T-helper 2 cell treated with Interferon-gamma antibody and Interleukin-4, amounts not matched to agents 5 μg/mL and 100 μg/mL, for 36 hours (primary cell): Measurements from ENCODE around the gene KRT86.
"Not testable (repeated sequence)": the region's sequence is repeated elsewhere in the genome, so short reads cannot be mapped to it uniquely, and the experiment has no call there.

Experiments used
- DNase-seq: peaks from one replicate; pipeline ENCODE4 v3.0.0; 2021; ENCODE audit warnings: low spot score
- H3K27ac Mint-ChIP-seq: one replicate; pipeline ENCODE4 v1.8.0; 2021; ENCODE audit warnings: mild to moderate bottlenecking, mixed read lengths
- H3K27me3 Mint-ChIP-seq: one replicate; pipeline ENCODE4 v1.8.0; 2021; ENCODE audit warnings: low read depth, mixed read lengths
- H3K36me3 Mint-ChIP-seq: one replicate; pipeline ENCODE4 v1.8.0; 2021; ENCODE audit warnings: low read depth, mixed read lengths
- H3K4me1 Mint-ChIP-seq: one replicate; pipeline ENCODE4 v1.8.0; 2021; ENCODE audit warnings: low read depth, mixed read lengths
- H3K4me3 Mint-ChIP-seq: one replicate; pipeline ENCODE4 v1.8.0; 2022; ENCODE audit warnings: mild to moderate bottlenecking, moderate library complexity, mixed read lengths
- H3K9me3 Mint-ChIP-seq: one replicate; pipeline ENCODE4 v1.8.0; 2021; ENCODE audit warnings: mixed read lengths

Gene KRT86

DNA sequence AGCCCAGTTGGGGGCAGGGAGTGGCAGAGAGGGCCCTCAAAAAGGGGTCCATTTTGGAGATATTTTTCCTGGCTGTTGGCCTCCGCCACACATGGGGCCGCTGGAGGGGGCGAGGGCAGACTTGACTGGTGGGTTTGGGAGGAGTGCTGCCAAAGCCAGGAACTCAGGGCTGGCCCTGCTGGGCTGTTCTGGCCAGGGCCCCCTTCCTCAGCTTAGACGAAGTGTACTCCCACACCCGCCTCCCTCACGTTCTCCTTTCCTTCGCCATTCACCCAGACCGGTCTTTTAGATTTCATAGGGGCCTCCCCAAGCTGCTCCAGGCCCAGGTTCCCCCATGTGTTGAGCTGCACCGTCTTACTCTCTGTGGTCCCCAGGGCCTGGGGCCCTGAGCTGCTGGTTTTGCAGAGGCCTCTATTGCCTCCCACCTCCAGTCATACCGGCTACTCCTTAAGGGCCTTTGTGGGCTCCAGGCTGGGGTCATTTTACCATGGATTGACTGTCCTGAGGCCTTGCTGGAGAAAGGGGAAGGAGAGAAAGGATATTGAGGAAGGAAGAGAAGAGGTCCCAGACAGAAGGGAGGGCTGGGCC is 40.1 kb upstream of the KRT86 start:
- Mint-ChIP-seq H3K4me3 (no peak overlapping the region), H3K27ac (no peak overlapping the region), H3K4me1 (no peaks in the 10 kb centered on the region), H3K27me3 (peaks cover 52% of the 10 kb centered on the region), H3K36me3 (no peaks in the 10 kb centered on the region), H3K9me3 (no peaks in the 10 kb centered on the region)
- no peak for DNase-seq

DNA sequence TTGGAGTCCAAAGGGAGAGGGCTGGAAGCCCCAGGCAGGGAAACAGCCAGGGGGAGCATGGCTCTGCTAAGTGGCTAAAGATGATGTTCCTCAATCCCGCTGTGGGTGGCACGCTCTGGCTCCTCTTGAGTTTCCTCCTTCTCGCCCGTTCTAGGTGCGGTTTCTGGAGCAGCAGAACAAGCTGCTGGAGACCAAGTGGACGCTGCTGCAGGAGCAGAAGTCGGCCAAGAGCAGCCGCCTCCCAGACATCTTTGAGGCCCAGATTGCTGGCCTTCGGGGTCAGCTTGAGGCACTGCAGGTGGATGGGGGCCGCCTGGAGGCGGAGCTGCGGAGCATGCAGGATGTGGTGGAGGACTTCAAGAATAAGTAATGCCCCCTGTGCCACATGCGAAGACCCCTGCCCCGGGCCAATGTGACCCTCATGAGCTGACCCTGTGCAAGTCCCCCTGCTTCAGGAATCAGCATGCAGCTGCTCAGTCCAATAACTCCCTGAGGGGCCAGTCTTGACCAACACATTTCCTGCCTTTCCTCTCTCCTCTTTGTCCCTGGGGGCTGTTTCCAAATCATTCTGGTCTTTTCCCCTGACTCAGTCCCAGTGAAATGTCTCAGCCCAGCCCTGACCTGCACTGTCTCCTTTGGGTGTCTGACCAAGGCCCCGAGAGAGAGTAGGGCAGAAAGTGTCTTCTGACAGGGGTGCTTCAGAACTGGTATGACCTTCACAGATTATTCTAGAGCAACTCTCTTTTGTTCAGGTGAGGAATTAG is 39.3 kb upstream of the KRT86 start:
- Mint-ChIP-seq H3K36me3 (no peaks in the 10 kb centered on the region), H3K27ac (no peak overlapping the region), H3K4me1 (no peaks in the 10 kb centered on the region), H3K4me3 (no peak overlapping the region), H3K9me3 (no peaks in the 10 kb centered on the region), H3K27me3 (peaks cover 45% of the 10 kb centered on the region)
- no peak for DNase-seq

DNA sequence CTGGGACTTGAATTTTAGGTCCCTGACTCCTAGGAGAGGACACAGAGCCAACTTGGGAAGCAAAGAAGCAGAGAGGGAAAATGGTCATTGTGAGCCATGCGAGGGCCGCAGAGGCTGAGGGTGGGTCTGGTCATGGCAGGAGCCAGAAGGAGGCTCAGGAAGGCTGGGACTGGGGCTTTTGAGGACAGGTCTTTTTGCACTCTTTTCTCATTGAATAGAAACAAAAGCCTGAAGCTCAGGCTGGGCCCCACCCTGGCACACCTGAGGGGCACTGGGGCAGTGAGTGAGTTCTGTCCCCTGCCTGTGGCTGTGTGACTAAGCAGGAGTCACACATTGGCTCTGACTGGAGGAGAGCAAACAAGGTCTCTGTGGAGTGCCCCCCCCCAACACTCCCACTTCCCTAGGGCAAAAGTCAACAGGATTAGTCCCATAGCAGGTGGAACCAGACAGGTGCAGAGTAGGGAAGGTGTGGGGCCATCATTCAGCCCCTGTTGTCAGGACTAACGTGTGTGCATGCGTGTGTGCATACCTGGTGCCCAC is 38.6 kb upstream of the KRT86 start:
- Mint-ChIP-seq H3K27me3 (peaks cover 38% of the 10 kb centered on the region), H3K4me3 (no peak overlapping the region), H3K27ac (no peak overlapping the region), H3K36me3 (no peaks in the 10 kb centered on the region), H3K4me1 (no peaks in the 10 kb centered on the region), H3K9me3 (no peaks in the 10 kb centered on the region)
- DNase-seq: no peak

DNA sequence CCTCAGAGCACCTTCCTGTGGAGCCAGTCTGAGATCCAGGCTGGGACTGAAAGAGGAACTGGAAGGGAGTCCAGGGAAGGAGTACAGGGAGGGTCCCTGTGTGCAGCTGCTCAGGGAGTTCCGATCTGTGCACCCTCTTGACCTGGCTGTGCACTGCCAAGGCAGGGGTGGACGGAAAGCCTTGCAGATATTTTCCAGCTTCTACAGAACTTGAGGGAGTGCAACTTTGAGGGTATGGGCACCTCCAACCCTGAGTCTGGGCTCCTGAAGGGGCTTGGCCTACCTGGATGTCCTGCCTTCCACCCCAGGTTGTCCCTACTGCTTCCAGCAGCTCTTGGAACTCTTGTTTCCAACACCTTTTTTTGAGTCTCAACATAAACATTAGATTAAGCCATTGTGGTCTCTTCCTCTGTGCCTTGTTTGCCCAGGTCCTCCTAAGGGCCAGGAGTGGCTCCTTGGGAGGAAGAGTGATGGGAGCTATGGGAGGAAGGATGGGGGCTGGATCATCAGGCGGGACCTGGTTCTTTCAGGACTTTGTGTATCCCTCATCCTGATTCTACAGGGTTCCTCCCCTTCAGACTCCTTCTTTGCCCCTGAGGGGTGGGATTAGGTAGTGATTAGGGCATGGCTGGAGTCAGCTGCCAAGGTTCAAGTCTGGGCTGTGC is 37.9 kb upstream of the KRT86 start:
- DNase-seq: no peak

DNA sequence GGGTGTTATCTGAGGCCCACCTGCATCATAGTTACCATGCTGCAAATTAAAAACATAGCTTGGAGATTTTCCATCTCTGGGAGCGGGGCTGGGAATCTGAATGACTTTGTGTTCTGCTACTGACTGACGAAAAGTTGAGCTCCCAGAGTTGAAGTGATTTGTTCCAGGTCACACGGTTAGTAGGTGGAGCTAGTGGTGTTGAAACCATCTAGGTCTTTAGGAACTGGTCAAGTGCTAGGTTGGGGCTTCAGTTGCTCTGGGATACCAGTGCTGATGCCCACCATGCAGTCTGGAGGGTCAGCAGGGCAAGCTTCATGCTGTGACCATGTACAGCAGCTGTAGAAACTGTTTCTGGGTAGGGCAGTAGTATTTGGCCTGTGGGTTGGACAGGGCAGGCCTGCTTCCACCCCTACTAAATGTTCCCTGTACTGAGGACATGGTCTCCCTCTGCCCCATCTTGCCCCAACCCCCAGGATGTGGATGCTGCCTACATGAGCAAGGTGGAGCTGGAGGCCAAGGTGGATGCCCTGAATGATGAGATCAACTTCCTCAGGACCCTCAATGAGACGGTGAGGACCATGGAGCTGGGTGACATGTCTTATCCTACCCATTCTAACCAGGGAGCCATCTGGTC is 36.1 kb upstream of the KRT86 start:
- Mint-ChIP-seq H3K27me3 (peaks cover 19% of the 10 kb centered on the region), H3K27ac (no peak overlapping the region), H3K4me3 (no peak overlapping the region), H3K4me1 (peaks cover under 1% of the 10 kb centered on the region), H3K36me3 (no peaks in the 10 kb centered on the region), H3K9me3 (no peaks in the 10 kb centered on the region)
- DNase-seq: no peak

More for the DNA sequence above, 37.9 kb upstream of the KRT86 start:
- H3K27me3 Mint-ChIP-seq: peaks cover 32% of the 10 kb centered on the region
- H3K4me1 Mint-ChIP-seq: no peaks in the 10 kb centered on the region
- no peaks in the 10 kb centered on the region for H3K9me3 Mint-ChIP-seq
- H3K27ac Mint-ChIP-seq: no peak overlapping the region
- no peaks in the 10 kb centered on the region for H3K36me3 Mint-ChIP-seq
- no peak overlapping the region for H3K4me3 Mint-ChIP-seq

DNA sequence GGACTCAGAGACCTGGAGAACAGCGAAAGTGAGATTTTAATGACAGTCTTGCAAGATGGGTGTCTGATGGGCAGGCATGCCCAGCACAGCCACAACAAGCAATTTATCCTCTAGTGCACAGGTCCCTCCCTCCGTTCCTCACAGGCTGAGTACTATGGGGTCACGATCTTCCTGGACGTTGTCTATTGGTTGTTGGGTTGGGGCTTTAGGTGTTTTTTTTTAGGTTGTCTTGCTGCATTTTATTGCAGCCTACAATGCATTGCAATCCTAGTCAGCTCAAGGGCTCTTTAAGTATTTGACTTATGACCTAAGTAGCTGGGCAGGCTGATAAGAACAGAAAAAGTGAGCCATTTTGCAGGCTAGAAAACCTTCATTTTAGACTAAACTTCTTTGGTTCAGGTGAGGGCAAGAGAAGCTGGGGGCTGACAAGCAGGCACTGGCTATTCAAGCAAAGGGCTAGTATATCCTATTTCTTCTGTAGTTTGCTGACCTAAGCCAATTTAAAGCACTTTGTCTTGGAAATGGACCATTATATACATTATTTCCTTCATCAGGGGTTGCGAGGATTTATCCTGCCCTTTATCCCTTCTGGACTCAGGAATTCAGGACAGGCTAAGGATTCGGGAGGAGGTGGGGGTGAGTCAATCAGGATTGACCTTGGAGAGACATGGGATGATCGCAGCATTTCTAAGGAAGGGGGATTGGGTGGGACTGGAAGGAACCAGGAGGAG is 35.4 kb upstream of the KRT86 start:
- H3K4me3 Mint-ChIP-seq: no peak overlapping the region
- no peaks in the 10 kb centered on the region for H3K36me3 Mint-ChIP-seq
- no peak for DNase-seq
- H3K27ac Mint-ChIP-seq: no peak overlapping the region
- peaks cover 8% of the 10 kb centered on the region for H3K4me1 Mint-ChIP-seq
- peaks cover 13% of the 10 kb centered on the region for H3K27me3 Mint-ChIP-seq
- no peaks in the 10 kb centered on the region for H3K9me3 Mint-ChIP-seq

DNA sequence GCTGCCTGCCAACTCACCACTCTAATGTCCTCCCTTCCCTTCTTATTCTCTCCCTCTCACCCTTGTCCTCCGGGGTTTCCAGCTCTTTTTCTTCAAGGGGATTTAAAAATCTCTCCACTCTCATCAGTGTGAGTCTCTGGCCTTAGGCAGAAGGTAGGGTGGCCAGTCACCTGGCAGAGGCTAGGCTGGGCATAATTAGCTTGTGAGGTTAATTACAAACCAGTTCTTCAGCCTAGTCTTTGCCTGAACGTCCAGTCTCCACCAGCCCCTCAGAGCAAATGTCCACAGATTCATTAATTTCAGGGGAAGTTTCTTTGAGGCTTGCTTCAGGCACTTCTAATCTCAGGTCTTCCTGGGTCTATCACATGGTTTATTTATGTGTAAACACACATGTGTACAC is 34.7 kb upstream of the KRT86 start:
- peaks cover 13% of the 10 kb centered on the region for H3K4me1 Mint-ChIP-seq
- DNase-seq: no peak
- no peak overlapping the region for H3K4me3 Mint-ChIP-seq
- H3K36me3 Mint-ChIP-seq: no peaks in the 10 kb centered on the region
- no peak overlapping the region for H3K27ac Mint-ChIP-seq
- H3K9me3 Mint-ChIP-seq: no peaks in the 10 kb centered on the region
- peaks cover 8% of the 10 kb centered on the region for H3K27me3 Mint-ChIP-seq

DNA sequence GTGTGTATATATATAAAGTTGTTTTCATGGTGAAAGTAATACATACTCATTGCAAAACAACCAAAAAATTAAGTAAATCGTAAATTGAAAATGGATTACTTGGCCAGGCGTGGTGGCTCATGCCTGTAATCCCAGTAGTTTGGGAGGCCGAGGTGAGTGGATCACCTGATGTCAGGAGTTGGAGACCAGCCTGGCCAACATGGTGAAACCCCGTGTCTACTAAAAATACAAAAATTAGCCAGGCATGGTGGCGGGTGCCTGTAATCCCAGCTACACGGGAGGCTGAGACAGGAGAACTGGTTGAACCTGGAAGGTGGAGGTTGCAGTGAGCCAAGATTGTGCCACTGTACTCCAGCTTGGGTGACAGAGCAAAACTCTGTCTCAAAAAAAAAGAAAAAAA is 34.2 kb upstream of the KRT86 start:
- not testable (repeated sequence) for DNase-seq

DNA sequence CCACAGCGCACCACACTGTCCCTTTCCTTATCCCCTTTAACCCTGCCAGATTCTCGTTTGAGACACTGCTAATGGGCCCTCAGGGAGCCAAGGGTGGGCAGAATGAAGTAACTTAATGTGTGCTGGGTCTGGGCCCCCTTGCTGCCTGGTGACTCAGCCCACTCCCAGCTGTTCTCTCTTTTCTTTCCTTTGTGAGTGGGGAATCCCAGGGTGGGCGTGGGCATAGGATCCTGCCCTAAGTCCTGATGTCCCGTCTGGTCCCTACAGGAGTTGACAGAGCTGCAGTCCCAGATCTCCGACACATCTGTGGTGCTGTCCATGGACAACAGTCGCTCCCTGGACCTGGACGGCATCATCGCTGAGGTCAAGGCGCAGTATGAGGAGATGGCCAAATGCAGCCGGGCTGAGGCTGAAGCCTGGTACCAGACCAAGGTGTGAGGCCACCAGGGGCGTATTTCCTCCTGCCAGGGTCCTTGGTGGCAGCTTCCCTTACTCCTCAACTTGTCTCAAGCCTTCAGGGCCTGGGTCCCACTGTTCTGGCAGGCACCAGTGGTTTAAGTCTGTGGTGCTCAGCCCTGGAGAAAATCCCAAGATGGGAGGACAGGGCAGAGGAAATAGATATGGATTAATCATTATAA is 33.1 kb upstream of the KRT86 start:
- H3K4me3 Mint-ChIP-seq: no peak overlapping the region
- peaks cover 28% of the 10 kb centered on the region for H3K4me1 Mint-ChIP-seq
- H3K36me3 Mint-ChIP-seq: no peaks in the 10 kb centered on the region
- H3K27ac Mint-ChIP-seq: no peak overlapping the region
- no peaks in the 10 kb centered on the region for H3K9me3 Mint-ChIP-seq
- H3K27me3 Mint-ChIP-seq: peaks cover 2% of the 10 kb centered on the region
- DNase-seq: no peak

More for the DNA sequence above, 34.2 kb upstream of the KRT86 start:
- H3K27ac Mint-ChIP-seq, H3K4me3 Mint-ChIP-seq, H3K27me3 Mint-ChIP-seq, H3K9me3 Mint-ChIP-seq, H3K36me3 Mint-ChIP-seq: not testable (repeated sequence)
- H3K4me1 Mint-ChIP-seq: peaks cover 18% of the 10 kb centered on the region

DNA sequence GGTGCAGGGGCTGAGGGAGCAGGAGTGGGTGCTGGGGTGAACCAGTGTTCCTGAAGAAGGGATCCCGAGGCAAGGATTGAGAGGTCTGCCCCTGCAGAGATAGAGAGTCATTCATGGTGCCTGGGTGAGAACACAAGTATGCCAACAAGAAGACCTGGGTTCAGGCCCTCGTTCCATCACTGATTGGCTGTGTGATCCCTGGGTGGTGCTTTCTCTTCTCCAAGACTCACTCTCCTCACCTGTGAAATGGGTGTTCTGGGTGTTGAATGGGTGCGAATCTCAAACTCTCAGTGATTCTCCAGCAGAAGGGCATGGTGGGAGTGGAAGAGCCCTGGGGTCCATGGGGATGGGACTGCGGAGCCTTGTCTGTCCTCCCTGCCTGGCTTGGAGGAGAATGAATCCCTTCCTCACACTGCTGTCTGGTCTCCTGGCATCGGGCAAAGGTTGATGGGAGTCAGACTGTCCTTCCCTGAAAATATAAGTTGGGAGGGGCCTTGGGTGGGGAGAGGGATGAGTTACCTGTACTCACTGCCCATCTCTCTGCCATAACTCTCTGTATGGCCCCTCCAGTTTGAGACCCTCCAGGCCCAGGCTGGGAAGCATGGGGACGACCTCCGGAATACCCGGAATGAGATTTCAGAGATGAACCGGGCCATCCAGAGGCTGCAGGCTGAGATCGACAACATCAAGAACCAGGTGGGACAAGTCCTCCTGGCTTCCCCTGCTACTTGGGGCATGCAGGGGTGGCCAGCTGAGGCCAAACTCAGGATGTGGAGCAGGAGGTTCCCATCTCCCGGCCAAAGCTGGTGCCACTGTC is 31.8 kb upstream of the KRT86 start:
- H3K36me3 Mint-ChIP-seq: no peaks in the 10 kb centered on the region
- no peak for DNase-seq
- no peak overlapping the region for H3K4me3 Mint-ChIP-seq
- H3K4me1 Mint-ChIP-seq: peaks cover 40% of the 10 kb centered on the region
- no peaks in the 10 kb centered on the region for H3K9me3 Mint-ChIP-seq
- H3K27ac Mint-ChIP-seq: no peak overlapping the region
- no peaks in the 10 kb centered on the region for H3K27me3 Mint-ChIP-seq

DNA sequence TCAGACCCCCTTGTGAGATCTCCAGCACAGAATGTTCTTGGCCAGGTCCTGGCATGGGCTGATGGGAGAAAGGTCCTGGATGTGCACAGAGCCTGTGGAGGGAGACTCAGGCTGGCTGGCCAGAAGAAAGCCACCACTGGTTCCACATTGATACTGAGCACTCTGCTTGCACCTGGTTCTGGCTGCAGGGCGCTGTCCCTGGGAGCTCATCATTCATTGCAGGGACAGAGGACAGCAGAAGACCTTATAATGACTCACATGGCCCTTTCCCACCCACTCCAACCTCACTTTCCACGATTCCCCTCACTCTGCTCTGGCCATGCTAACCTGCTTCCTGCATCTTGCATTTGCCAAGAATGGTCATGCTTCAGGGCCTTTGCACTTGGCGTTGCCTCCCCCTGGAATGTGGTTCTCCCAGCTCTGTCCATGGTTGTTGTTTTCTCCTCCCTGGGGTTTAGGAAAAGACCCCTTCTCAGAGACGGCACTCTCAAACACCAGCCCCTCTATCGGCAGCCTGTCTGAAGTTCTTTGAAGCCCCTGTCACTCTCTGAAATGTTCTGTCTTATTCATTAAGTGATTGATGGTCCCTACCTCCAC is 31.1 kb upstream of the KRT86 start:
- DNase-seq: no peak
- Mint-ChIP-seq H3K36me3 (no peaks in the 10 kb centered on the region), H3K4me1 (peaks cover 44% of the 10 kb centered on the region), H3K27me3 (no peaks in the 10 kb centered on the region), H3K4me3 (peak overlapping the region; percentile 55), H3K27ac (peak overlapping the region; percentile 94), H3K9me3 (no peaks in the 10 kb centered on the region)

DNA sequence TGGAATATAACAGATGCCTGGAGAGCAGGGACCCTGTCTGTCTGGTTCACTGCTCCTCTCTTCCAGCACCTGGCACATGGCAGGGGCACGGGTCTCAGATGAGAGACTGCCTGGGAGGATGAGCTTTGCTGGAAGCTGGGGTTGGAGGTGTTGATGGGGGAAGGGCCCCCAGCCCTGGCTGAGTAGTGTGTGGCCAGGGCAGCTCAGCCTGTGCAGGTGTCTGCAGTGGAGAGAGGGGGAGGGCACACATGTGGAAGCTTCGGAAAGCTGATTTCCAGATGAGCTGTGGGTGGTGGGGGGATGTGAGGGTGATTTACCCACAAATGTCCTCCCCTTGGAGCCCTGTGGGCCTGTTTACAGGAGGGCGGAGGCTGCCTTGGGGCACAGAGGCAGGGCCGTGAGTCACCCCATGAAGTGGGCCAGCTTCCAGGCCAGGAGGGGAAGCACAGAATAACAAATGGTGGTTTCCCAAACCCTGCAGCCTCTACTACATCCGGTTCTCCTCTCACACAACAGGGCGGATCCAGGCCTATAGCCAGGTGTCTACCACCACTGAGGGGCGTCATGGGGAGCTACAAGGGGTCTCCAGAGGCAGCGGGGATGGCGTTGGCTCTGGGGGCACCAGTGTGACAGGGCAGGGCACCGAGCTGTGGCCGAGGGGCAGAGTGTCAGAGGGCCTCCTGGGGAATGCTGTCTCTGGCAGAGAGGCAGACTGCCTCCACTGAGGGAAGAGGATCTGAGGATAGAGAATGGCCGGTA is 30.4 kb upstream of the KRT86 start:
- DNase-seq: peak; percentile 80
- H3K4me1 Mint-ChIP-seq: peaks cover 44% of the 10 kb centered on the region
- H3K27ac Mint-ChIP-seq: peak overlapping the region; percentile 94
- no peaks in the 10 kb centered on the region for H3K36me3 Mint-ChIP-seq
- no peaks in the 10 kb centered on the region for H3K9me3 Mint-ChIP-seq
- H3K27me3 Mint-ChIP-seq: no peaks in the 10 kb centered on the region
- peak overlapping the region; percentile 55 for H3K4me3 Mint-ChIP-seq
